ENCODE data around the gene CYP1A2.
"Not testable (repeated sequence)": the region's sequence is repeated elsewhere in the genome, so short reads cannot be mapped to it uniquely, and the experiment has no call there.

Gene CYP1A2

DNA sequence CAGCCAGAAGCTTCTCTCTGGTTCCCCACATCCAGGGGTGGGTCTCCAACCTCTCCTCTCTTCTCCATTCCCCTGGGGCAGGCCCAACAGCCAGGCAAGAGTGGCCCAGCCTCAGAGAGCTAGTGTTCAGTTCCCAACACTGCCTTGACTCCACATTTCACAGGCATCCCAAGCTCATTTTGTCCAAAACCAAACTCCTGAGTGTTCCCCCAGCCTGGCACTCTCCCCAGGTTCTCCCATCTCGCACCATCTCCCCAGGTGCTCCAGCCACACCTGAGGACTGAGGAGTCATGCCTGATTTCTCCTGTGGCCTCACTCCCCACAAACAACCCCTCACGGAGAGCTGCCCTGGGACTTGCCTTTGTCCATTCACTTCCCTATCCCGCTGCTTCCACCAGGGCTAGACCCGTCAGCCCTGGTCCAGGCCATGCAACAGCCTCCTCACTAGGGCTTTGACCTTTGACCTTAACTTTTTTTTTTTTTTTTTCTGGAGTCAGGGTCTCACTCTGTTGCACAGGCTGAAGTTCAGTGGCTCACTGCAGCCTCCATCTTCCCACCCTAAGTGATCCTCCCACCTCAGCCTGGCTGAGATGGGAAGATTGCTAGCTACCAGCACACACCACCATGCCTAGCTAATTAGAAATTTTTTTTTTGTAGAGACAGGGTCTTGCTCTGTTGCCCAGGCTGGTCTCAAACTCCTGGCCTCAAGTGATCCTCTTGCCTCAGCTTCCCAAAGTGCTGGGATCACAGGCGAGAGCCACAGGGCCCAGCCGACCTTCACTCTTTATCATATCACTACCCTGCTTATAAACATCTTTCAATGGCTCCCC, 29.3 kb downstream of the CYP1A2 start:
- DNase-seq, result no peak

DNA sequence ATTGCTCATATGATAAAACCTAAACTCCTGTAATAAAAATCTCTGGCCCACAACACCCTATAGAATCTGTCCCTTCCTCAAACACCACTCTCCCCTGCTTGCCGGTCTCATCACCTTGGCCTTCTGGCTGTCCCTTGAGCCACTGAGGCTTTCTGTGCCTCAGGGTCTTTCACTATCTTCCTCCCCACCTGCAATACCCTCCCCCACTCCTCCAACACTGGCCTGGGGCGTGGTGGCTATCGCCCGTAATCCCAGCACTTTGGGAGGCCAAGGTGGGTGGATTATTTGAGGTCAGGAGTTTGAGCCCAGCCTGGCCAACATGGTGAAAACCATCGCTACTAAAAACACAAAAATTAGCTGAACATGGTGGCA, 29.9 kb downstream of the CYP1A2 start:
- no peak for DNase-seq

DNA sequence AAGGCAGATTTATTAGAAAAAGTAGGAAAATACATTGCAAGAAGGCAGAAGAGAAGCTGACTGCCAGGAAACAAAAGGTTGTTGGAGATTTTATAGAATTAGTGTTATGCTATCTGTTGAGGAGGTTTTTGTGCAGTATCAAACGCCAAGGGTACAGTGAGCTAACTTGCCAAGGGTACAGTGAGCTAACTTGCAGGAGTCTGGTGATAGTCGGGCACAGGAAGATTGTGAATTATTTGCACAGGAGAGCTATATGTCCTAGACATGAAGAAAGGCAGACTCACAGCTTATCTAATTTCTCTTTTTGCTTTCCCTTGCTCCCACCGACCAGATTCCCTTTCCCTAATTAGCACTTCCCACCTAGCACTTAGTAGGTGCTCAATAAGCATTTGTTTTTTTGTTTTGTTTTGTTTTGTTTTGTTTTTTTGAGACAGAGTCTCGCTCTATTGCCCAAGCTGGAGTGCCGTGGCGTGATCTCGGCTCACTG, 30.6 kb downstream of the CYP1A2 start:
- no peak for DNase-seq

DNA sequence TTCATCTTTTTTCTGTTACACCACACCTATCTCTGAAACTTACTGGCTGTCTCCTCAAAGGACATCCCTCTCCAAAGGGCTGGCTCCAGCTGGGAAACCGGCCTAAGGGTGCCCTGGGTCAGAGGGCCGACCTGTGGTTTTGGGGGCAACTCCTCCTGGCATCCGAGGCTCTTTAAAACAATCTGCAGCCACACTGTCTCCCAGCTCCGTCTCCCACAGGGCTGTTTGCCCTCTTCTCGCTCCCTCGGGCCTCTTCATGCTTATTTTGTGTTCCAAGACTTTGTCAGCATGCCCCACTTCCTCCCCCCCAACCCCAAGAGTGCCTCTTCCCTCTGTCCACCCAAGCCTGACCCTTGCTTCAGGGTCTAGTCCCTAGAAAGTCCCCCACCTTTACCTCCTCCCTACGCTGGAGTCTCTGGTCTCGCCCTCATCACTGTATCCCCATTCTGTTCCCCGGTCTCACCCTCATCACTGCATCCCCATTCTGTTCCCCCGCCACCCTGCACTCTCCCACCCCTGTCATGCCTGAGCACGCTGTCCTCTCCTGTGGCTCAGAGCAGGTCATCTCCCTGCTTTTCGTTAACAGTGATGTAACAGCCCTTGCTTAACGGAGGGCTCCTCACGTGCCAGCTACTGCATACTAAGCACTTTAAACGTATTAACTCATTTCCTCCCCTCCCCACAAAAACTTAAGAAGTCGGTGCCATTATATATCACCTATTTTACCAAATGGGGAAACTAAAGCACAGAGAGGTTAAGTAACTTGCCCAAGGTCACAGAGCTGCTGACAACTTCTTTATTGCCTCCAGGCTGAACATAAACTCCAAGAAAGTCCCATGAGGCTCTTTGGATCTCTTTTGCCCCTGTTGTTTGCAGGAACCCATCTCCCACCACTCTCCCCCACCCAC, 32.1 kb downstream of the CYP1A2 start:
- DNase-seq, result no peak

DNA sequence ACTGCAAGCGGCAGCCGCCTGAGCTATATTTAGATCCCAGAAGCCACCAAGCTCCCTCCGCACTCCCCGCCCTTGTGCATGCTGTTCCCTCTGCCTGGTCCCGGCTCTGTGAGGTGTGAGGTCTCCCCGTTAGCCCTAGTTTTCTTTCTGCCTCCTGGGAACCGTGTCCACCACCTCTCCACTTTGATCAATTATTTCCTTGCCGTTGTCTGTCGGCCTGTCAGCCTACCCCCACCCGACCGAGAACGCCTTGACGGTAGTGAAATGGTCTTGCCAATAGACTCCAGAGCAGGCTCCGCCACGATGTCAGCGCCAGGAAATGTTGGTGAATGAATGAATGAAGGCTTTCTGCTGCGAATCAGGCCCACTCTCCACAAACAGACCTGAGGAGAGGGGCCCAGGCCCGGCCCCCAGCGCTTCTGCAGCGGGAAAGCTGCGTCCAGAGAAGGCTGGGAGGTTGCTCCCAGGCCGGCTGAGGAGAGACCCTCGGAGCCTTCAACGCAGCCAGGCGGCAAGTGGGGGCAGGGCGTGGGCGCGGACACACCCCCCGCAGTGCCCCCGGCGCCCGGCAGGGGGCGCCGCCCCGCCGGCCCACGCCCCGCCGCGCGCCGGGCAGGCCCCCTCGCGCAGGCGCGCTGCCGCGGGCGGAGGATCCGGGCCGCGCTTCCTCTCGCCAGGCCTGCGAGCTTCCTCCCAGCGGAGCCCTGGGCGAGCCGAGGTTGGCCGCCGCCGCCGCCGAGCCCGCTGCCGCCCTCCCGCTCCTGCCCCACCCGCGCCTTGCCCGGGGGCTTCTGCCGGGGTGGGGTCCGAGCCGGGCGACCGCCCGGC, 33.0 kb downstream of the CYP1A2 start, which contains the start of gene CSK:
Gene CSK (plus strand): TSS at position 650 of the 828 bp plus-strand sequence. CDS start 16,218 bp downstream, outside the sequence.
- DNase-seq, result peak; percentile 12

DNA sequence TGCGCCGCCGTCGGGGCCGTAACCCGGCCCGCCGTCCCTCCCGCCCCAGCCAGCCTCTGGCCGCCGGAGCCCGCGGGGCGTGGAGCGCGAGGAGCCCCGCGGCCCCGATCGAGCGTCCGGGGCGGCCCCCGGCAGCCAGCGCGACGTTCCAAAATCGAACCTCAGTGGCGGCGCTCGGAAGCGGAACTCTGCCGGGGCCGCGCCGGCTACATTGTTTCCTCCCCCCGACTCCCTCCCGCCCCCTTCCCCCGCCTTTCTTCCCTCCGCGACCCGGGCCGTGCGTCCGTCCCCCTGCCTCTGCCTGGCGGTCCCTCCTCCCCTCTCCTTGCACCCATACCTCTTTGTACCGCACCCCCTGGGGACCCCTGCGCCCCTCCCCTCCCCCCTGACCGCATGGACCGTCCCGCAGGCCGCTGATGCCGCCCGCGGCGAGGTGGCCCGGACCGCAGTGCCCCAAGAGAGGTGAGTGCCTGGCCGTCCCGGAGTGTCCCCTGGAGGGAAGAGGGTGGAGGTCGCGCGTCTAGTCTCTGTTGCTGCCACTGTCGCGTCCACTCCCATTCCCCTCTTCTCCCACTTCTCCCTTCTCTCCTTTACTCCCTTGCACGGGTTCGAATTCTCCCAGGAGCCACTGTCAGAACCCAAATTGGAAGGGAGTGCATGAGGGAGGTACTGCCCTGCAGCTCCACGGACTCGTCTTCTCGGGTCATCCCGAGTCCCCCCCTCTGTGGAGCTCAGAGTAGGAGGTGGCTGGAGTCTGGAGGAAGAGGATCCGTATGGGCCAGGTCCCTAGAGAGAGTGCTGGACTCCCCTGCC, 33.8 kb downstream of the CYP1A2 start:
- no peak for DNase-seq

DNA sequence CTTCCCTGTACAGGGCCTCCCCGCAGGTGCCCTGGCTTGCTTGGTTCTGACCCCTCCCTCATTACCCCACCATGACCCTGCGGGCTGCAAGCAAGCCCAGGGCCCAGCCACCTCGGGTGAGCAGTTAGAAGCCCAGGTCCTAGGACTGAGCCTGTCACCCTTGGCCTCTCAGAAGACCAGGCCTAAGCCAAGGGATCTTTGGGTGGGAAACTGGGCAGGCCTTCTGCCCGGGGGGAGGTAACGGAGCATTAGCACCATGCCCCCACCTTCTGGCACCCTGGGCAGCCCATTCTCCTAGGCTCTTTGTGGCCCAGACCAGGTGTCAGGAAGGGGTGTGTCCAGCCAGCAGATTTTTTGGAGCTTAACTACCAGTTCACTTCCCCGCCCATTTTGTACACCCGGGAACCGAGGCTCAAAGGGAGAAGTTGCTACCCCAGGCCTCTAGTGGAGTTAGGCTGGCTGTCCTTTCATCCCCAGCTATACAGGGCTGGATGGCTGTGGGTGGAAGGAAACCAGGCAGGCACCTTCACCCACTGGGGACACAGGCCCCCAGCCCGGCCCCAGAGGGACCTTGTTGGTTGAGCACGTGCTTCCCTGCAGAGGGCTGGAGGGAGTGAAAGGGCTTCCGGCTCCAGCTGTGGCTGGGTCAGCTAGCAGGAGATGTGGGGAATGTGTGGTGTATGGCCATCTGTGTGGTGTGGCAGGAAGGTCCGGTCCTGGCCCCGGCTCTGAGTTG, 34.6 kb downstream of the CYP1A2 start:
- no peak for DNase-seq

DNA sequence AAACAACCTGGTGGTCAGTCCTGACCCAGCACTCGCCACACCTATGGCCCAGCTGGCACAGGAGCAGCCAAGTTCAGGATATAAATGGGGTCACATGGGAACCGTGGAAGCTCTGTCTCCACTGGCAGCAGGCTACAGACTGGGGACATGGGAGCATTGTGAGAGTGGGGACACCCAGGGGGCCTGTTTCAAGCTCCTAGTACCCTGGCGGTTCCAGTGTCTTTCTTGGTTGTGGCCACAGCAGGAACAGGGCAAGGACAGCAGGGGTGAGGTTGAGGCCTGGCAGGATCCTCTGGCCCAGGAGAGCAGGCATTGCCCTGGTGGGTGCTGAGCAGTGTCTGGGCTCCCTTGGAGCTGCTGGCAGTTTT, 35.1 kb downstream of the CYP1A2 start:
- no peak for DNase-seq

DNA sequence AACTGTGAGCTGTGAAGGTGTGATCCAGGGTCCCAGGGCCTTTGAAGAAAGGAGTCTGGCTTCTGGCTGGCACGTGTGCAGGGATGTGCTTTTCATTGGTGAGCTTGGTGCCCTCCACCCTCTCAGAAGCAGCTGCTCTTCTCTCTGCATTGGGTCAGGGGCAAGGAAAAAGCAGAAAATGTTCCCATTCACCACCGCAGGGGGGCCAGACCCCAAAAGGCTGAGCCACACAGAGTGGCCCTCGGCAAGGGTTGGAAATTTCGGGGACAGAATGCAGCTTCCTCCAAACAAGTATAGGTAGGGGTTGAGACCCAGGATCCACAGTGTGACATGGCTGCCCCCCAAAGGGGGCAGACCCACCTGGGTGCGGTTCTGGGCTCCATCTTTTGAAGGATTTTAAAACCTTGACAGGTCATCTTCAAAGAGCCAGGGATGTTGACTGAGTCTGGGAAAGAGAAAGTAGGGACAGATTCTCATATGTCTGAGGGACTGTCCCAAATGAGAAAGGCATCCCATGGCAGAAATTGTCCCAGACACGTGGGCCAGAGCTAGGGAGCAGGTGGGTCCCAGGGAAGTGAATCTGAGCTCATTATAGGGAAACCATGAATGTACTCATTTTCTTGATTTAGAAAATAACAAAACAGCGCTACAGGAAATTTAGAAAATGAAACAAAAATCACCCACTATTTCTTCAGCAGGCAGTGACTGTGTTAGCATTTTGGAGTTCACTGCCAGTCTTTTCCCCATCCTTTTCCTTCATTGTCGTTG, 36.0 kb downstream of the CYP1A2 start:
- no peak for DNase-seq

DNA sequence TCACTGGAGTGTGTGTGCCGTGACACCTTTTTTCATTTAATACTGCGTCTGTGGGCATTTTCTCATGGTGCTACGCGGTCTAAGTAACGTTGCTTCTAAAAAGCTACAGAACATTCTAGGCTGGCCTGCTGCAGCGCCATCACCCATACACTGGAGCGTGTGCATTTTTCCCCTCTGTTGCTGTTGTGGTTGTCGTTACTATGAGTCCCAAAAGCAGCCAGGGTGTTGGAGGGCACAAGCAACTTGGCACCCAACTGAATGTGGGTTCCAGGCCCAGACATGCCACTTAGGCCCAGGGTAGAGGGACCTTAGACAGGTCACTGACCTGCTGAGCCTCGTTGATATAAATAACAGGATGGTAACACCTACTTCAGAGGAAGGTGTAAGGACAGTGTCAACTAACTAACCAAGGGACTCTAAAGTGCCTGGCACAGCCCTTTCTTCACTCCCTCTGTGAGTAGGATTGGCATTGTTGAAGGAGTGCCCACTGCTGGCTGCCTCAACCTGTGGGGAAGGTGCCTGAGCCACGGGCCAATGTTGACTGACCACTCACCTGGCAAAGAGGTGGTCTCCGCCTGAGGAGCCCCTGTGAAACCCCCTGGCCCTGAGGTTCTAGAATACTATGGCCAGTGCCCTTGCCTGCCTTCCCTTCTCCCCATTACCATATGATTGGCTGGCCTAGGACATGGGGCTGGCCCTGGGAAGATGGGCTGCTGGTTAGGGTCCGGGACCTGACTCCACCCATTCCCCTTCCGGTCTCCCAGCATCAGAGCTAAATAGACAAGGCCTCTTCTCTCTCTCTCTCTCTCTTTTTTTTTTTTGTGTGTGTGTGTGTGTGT, 36.8 kb downstream of the CYP1A2 start:
- no peak for DNase-seq

DNA sequence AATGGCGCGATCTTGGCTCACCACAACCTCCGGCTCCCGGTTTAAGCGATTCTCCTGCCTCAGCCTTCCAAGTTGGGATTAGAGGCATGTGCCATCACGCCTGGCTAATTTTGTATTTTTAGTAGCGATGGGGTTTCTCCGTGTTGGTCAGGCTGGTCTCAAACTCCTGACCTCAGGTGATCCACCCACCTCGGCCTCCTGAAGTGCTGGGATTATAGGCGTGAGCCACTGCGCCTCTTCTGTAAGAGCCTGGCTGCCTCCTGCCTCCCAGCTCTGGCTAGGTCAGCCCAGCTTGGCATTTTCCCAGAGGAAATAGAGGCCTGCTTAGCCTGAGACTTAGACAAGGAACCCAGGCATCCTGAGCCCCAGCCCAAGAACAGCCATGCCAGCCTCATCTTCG, 37.4 kb downstream of the CYP1A2 start:
- DNase-seq, result not testable (repeated sequence)

DNA sequence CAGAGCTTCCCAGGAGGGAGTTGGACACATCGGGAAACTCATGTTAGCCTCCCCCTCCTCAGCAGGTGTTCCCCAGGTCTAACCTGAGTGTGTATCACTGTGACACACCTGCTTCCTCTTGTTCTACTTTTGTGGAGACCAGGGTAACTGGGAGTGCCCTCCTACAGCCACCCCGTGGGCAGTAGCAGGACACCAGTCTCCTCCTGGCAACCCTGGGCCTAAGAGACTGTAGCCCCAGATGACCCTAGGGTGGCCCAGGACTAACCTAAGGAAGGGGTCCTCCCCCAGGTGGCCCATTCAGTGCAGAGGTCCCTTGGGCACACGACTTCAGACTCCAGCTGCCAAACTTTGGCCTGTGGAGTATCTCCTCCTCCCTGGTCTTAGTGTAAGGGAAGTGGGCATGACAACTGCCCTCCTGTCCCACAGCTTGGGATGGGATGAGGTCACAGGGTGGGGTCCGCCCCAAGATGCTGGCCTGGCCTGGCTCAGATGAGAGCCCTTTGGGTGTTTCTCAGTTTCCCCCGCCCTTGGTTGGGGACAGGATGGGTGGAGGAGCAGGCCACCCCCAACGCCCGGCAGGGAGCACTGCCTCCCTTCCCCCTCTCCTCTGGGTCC, 38.0 kb downstream of the CYP1A2 start:
- DNase-seq, result no peak

DNA sequence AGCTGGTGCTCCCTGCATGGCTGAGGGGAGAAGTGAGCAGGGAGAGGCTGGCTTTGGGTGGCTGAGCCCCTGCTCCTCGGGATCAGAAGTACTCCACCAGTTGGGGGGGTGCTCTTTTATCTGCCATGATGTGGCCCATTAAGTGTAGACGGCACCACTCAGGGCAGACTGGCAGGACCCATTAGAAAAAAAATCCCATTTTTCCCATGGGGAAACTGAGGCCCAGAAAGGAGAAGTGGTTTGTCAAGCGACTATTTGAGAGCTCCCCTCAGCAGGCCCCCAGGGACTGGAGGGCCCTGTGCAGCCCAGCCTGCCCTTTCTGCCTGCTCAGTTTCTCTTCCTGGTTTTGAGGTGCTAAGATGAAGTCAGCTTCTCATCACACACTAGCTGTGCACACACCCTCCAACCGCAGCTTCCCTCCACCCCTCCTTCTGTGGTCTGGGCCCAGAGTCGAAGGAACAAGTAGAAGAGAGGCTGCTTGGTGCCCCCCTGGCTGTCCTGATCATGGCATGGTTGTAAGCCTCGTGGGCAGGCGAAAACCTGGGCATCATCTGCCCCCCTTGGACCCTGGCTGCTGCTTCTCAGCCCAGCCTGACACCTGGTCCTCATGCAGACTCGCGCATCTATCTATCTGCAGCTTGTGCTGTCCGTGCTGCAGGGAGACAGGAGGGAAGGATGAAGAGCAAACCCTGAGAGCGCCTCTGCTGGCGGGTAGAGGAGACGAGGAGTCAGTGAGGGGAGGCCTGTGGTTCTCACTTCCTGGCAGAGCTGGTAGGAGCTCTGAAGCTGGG, 38.8 kb downstream of the CYP1A2 start:
- DNase-seq, result no peak

DNA sequence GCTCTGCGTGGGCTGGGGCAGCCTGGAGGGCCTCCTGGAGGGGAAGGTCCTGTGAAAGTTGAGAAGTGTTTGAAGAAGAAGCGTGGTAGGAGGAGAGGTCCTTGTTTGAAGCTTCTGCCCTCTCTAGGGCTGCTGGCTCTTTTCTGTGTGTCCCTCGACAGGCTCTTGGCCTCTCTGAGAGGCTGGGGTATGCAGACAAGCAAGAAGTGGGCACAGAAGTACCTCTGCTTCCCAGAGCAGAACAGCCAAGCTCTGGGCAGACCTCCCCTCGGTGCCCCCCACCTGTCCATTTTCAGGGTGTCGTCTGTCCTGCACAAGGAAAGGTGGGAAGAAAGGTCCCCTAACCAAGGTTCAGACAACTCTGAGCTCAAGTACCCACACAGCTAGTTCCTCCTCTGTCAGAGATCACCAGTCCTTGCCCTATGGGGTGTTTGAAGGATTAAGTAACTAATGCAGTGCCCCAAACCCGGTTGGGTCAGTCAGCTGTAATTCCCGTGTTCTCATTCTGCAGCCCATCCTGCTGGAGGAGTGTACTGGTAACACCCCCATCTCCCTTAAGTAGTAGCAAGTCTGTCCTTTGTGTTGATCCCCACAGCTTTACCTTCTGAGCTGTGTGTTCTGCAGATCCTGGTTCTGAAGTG, 39.5 kb downstream of the CYP1A2 start:
- no peak for DNase-seq

DNA sequence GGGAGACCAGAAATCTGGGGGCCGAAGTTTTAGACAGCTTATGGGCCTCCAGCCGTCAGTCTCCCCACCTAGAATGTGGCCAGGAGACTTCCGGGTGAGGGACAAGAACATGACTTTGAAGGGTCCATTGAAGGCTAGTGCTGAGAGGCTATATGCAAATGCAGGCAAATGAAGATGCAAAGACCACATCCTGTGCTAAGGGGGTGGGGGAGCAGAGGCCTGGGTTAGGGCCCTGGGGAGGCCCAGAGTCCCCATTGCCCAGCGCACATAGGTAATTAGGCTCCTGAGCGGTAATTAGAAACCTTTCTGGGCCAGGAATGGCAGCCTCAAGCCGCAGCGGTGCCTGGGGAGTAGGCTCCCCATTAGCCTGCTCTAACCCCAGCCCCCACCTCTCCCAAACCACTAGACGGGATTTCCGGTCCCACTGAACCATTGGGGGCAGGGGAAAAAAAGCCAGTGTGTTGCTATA, 40.1 kb downstream of the CYP1A2 start:
- no peak for DNase-seq

DNA sequence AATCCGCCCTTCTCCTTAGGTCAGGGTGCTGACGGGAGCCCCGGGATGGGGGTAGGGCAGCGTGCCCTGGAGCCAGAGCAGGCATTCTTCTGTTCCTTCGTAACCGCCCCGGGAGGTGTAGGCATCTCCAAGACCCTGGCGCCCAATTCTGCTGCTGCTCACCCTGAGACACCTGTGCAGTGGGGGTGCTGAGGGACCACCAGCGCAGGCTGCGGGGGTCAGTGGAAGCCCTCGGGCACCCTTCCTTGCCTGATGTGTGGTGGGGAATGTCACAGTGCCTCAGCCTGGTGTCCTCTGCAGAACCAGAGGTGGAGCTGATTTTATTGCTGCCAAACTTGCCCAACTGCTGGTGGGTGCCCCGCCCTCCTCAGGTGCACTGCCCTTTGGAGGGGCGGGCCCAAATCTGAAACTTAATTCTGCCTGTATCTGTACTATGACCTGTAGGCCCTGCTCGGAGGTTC, 40.6 kb downstream of the CYP1A2 start:
- DNase-seq, result no peak

DNA sequence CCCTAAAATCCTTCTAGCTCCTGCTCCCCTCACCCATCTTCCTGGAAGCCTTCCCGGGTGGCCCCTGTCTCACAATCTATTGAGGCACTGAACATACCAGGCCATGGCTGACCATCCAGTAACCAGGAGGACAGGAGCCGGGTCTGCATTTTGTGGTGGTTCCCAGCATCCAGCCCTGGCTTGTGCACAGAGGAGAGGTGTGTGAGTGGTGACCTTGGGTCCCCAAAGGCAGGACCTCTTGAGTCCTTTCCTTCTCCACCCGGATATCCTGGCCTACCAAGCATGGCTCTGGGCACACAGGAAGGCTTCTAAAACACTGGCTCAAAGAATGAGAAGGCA, 41.1 kb downstream of the CYP1A2 start:
- no peak for DNase-seq

Measured in DMS153 (cell line).